DMS53 (cell line): Measurements from ENCODE around the gene CDC42BPB.

Experiments
- DNase-seq: peaks from one replicate; lab custom pipeline; 2025; lab: John Stamatoyannopoulos, UW

The CDC42BPB gene

GRCh38 chr14:102994689-102995088 is 62.7 kb downstream of the CDC42BPB start:
- DNase-seq: no peak

GRCh38 chr14:102993523-102993922 is 63.8 kb downstream of the CDC42BPB start:
- DNase-seq: peak; percentile 69

- DNase-seq: no peak
These were observed 66.0 kb downstream of the CDC42BPB start for GRCh38 chr14:102991376-102991775.

GRCh38 chr14:102988054-102988453 is 69.3 kb downstream of the CDC42BPB start:
- no peak for DNase-seq

GRCh38 chr14:102986810-102987579 is 70.4 kb downstream of the CDC42BPB start:
- no peak for DNase-seq

- no peak for DNase-seq
These were observed 71.7 kb downstream of the CDC42BPB start for GRCh38 chr14:102985665-102986064.

- DNase-seq: no peak
These were observed 72.8 kb downstream of the CDC42BPB start for GRCh38 chr14:102984336-102985102.

- DNase-seq: no peak
These were observed 73.9 kb downstream of the CDC42BPB start for GRCh38 chr14:102983496-102983895.

- no peak for DNase-seq
These were observed 74.4 kb downstream of the CDC42BPB start for GRCh38 chr14:102982852-102983470.

GRCh38 chr14:102980409-102980810 is 76.9 kb downstream of the CDC42BPB start:
- DNase-seq: no peak

GRCh38 chr14:102979406-102979805 is 77.9 kb downstream of the CDC42BPB start:
- no peak for DNase-seq

GRCh38 chr14:102977475-102977874 is 79.9 kb downstream of the CDC42BPB start:
- no peak for DNase-seq

- DNase-seq: no peak
These were observed 81.7 kb downstream of the CDC42BPB start for GRCh38 chr14:102975662-102976061.

GRCh38 chr14:102973706-102974285 is 83.6 kb downstream of the CDC42BPB start:
- DNase-seq: no peak

GRCh38 chr14:102971836-102972606 is 85.3 kb downstream of the CDC42BPB start:
- no peak for DNase-seq

GRCh38 chr14:102971314-102971713 is 86.0 kb downstream of the CDC42BPB start:
- peak; percentile 12 for DNase-seq

- DNase-seq: no peak
These were observed 86.9 kb downstream of the CDC42BPB start for GRCh38 chr14:102970496-102970895.

- DNase-seq: no peak
These were observed 87.4 kb downstream of the CDC42BPB start for GRCh38 chr14:102969901-102970300.

GRCh38 chr14:102969060-102969791 is 88.1 kb downstream of the CDC42BPB start:
- no peak for DNase-seq

GRCh38 chr14:102968306-102968705 is 89.0 kb downstream of the CDC42BPB start:
- no peak for DNase-seq

GRCh38 chr14:102967506-102967795 is 89.9 kb downstream of the CDC42BPB start:
- no peak for DNase-seq
